OCI-LY3 (cell line): Measurements from ENCODE around the gene TCAIM.

Experiments
- H2AFZ ChIP-seq: fragments of 200-600, 300-600 bp; shearing (Covaris generic); 2 replicates; pipeline ENCODE4 v1.6.0; 2014; ENCODE audit warnings: antibody characterized with exemption, low read depth, low read length
- H3K27ac ChIP-seq: fragments of 200-600, 300-600 bp; sonication (generic); 2 replicates; pipeline ENCODE4 v1.5.1; 2014; ENCODE audit warnings: mild to moderate bottlenecking, low read length, moderate library complexity, mixed read lengths
- H3K27me3 ChIP-seq: fragments of 200-600, 300-600 bp; sonication (generic); 2 replicates; pipeline ENCODE4 v1.6.1; 2014; ENCODE audit warnings: low read depth, low read length, mixed read lengths
- H3K36me3 ChIP-seq: fragments of 200-600, 300-600 bp; sonication (generic); replicated peaks from 2 replicates; pipeline ENCODE3; 2014; ENCODE audit warnings: low read depth, low read length, mixed read lengths
- H3K4me1 ChIP-seq: fragments of 300-600, 200-600 bp; sonication (generic); 2 replicates; pipeline ENCODE4 v1.6.1; 2014; ENCODE audit warnings: low read length, mixed read lengths
- H3K4me2 ChIP-seq: fragments of 200-600, 300-600 bp; sonication (generic); 2 replicates; pipeline ENCODE4 v1.6.1; 2014; ENCODE audit warnings: low read length, mixed read lengths
- H3K4me3 ChIP-seq: fragments of 300-600, 200-600 bp; sonication (generic); 2 replicates; pipeline ENCODE4 v1.5.1; 2014; ENCODE audit warnings: antibody characterized with exemption, mild to moderate bottlenecking, low read length, moderate library complexity
- H3K79me2 ChIP-seq: fragments of 300-600, 200-600 bp; shearing (Covaris generic); 2 replicates; pipeline ENCODE4 v1.6.1; 2014; ENCODE audit warnings: mild to moderate bottlenecking, low read length, mixed read lengths
- H3K9ac ChIP-seq: fragments of 300-600, 200-600 bp; shearing (Covaris generic); 2 replicates; pipeline ENCODE4 v1.6.0; 2014; ENCODE audit warnings: mild to moderate bottlenecking, low read length, moderate library complexity
- H3K9me3 ChIP-seq: fragments of 200-600, 300-600 bp; shearing (Covaris generic); 2 replicates; pipeline ENCODE4 v1.6.1; 2014; ENCODE audit warnings: low read length, mixed read lengths; ENCODE audit not compliant: insufficient read depth
- H4K20me1 ChIP-seq: fragments of 200-600, 300-600 bp; sonication (generic); 2 replicates; pipeline ENCODE4 v1.6.1; 2016; ENCODE audit warnings: low read length, mixed read lengths; ENCODE audit not compliant: insufficient read depth
- EZH2phosphoT487 ChIP-seq: fragments of 200-600 bp; shearing (Covaris generic); IDR thresholded peaks from 2 replicates; pipeline ENCODE4 v1.6.1; 2018; ENCODE audit warnings: antibody characterized with exemption, mixed run types, low read depth
- TF ChIP-seq, protein P1 (sequence below): fragments of 200-600, 300-600 bp; sonication (generic); IDR thresholded peaks from 2 replicates; pipeline ENCODE4 v1.5.1; 2014; ENCODE audit warnings: antibody characterized with exemption, low read length, low read depth

Gene TCAIM

GRCh38 chr3:44398853-44399252 is 60.3 kb downstream of the TCAIM start:
- Histone ChIP-seq H2AFZ (no peak overlapping the region), H3K4me2 (no peak overlapping the region), H3K9ac (no peak overlapping the region), H3K27ac (no peak overlapping the region), H3K79me2 (no peaks in the 10 kb centered on the region), H3K36me3 (no peaks in the 10 kb centered on the region), H3K27me3 (no peaks in the 10 kb centered on the region), H3K4me1 (no peaks in the 10 kb centered on the region), H4K20me1 (no peaks in the 10 kb centered on the region), H3K9me3 (no peaks in the 10 kb centered on the region), H3K4me3 (no peak overlapping the region)
- TF ChIP-seq EZH2phosphoT487 = no peak
- TF ChIP-seq, protein P1, sequence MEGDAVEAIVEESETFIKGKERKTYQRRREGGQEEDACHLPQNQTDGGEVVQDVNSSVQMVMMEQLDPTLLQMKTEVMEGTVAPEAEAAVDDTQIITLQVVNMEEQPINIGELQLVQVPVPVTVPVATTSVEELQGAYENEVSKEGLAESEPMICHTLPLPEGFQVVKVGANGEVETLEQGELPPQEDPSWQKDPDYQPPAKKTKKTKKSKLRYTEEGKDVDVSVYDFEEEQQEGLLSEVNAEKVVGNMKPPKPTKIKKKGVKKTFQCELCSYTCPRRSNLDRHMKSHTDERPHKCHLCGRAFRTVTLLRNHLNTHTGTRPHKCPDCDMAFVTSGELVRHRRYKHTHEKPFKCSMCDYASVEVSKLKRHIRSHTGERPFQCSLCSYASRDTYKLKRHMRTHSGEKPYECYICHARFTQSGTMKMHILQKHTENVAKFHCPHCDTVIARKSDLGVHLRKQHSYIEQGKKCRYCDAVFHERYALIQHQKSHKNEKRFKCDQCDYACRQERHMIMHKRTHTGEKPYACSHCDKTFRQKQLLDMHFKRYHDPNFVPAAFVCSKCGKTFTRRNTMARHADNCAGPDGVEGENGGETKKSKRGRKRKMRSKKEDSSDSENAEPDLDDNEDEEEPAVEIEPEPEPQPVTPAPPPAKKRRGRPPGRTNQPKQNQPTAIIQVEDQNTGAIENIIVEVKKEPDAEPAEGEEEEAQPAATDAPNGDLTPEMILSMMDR = no peak

DNA sequence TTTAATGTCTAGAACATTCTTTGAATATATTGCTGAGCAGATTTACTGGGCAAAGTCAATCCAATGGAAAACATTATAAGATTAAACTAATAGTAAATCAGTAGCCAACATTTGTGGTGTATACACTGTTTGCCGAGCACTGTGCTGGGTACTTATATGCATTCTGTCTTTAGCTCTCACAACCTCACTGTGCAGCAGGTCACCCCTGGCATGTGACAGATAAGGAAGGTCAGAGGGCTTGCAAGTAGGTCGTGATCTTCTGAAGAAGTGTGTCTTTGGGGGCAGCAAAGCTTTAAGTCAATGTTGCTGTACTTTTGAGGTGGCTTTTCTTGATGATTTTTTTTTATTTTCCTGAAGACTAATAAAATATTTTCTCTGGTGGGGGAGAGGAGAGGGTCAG is 62.2 kb downstream of the TCAIM start:
- no peak overlapping the region for H3K27ac ChIP-seq
- no peaks in the 10 kb centered on the region for H4K20me1 ChIP-seq
- no peak overlapping the region for H3K4me2 ChIP-seq
- no peak overlapping the region for H3K9ac ChIP-seq
- TF ChIP-seq EZH2phosphoT487 = no peak
- no peaks in the 10 kb centered on the region for H3K9me3 ChIP-seq
- no peak overlapping the region for H2AFZ ChIP-seq
- no peaks in the 10 kb centered on the region for H3K79me2 ChIP-seq
- H3K36me3 ChIP-seq = no peaks in the 10 kb centered on the region
- no peak overlapping the region for H3K4me3 ChIP-seq
- no peaks in the 10 kb centered on the region for H3K4me1 ChIP-seq
- H3K27me3 ChIP-seq = no peaks in the 10 kb centered on the region

- Histone ChIP-seq H3K4me3 (no peak overlapping the region), H3K27ac (no peak overlapping the region), H3K36me3 (no peaks in the 10 kb centered on the region), H2AFZ (no peak overlapping the region), H4K20me1 (no peaks in the 10 kb centered on the region), H3K4me2 (no peak overlapping the region), H3K27me3 (no peaks in the 10 kb centered on the region), H3K9ac (no peak overlapping the region), H3K4me1 (no peaks in the 10 kb centered on the region), H3K9me3 (no peaks in the 10 kb centered on the region), H3K79me2 (no peaks in the 10 kb centered on the region)
- no peak for TF ChIP-seq EZH2phosphoT487
- TF ChIP-seq, protein P1 = no peak
Observed at GRCh38 chr3:44402548-44402947, 64.0 kb downstream of the TCAIM start.

DNA sequence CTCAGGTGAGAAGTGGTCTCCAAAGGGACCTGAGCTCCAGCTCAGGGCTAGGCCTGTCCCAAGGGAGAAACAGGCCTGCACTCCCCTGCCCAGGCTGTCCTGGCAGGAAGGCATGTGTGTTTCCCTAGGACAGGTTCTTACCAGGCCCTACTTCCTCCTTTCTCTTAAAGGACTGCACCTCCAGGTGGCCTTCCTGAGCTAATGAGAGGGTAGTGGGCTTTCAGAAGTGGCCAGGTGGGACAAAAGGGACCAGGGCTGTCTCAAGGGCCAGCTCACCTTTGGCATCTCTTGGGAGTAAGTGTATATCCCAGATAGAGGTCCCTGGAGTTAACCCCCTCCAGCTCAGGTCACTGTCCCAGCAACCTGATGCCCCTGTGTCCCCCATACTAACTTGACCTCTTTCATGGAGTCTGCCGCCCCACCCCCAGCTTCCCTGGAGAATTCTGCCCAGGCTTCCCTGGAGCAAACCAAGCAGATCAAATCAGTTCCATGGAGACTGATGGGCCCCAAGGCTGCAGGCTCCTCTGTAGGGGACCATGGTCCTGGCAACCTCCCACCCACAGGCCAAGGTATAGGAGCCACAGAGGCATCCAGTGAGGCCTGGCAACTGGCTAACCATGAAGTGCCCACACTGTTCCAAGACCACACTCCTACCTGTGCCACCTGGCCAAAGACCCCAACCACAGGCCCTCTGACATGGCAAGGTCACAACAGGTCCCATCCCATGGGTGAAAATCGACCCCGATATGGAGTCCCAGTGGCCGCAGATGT is 71.3 kb downstream of the TCAIM start:
- H3K27ac ChIP-seq = no peak overlapping the region
- H3K79me2 ChIP-seq = no peaks in the 10 kb centered on the region
- no peaks in the 10 kb centered on the region for H4K20me1 ChIP-seq
- H3K4me2 ChIP-seq = no peak overlapping the region
- no peaks in the 10 kb centered on the region for H3K36me3 ChIP-seq
- no peaks in the 10 kb centered on the region for H3K9me3 ChIP-seq
- H2AFZ ChIP-seq = no peak overlapping the region
- H3K4me1 ChIP-seq = no peaks in the 10 kb centered on the region
- H3K9ac ChIP-seq = no peak overlapping the region
- TF ChIP-seq, protein P1 = no peak
- no peaks in the 10 kb centered on the region for H3K27me3 ChIP-seq
- no peak overlapping the region for H3K4me3 ChIP-seq
